ENCODE data around the gene ZBTB22.

DNA sequence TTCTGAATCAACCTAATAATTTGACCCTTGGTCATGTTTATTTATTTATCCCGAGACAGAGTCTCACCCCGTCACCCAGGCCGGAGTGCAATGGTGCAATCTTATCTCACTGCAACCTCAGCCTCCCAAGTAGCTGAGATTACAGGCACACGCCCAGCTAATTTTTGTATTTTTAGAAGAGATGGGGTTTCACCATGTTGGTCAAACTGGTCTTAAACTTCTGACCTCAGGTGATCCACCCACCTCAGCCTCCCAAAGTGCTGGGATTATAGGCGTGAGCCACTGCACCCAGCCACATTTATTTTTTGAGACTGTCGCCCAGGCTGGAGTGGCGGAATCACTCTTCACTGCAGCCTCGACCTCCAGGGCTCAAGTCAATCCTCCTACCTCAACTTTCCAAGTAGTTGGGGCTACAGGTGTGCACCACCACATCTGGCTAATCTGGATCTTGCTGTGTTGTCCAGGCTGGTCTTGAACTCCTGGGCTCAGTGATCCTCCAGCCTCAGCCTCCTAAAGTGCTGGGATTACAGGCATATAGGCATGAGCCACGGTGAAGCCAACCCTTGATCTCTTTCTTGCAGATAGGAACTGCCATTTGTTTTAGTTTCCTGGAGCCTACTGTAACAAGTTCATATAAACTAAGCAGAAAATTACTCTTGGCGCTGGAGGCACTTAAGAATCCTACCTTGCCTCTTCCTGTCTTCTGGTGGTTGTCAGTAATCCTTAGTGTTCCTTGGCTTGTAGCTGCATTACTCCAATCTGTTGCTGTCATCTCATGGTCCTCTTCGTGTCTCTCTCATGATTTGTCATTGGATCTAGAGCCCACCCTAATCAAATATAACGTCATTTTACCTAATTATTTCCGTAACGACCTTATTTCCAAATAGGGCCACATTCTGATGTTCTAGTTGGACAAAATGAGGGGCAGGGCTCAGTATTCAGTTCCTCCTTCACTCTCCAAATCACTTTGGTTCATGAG, 43.3 kb downstream of the ZBTB22 start:
- TF ChIP-seq, protein P1, sequence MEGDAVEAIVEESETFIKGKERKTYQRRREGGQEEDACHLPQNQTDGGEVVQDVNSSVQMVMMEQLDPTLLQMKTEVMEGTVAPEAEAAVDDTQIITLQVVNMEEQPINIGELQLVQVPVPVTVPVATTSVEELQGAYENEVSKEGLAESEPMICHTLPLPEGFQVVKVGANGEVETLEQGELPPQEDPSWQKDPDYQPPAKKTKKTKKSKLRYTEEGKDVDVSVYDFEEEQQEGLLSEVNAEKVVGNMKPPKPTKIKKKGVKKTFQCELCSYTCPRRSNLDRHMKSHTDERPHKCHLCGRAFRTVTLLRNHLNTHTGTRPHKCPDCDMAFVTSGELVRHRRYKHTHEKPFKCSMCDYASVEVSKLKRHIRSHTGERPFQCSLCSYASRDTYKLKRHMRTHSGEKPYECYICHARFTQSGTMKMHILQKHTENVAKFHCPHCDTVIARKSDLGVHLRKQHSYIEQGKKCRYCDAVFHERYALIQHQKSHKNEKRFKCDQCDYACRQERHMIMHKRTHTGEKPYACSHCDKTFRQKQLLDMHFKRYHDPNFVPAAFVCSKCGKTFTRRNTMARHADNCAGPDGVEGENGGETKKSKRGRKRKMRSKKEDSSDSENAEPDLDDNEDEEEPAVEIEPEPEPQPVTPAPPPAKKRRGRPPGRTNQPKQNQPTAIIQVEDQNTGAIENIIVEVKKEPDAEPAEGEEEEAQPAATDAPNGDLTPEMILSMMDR (IDR thresholded peaks at IDR 0.05): no peak
- TF ChIP-seq POLR2A (IDR thresholded peaks at IDR 0.05) (no peak), POLR2AphosphoS5 (IDR thresholded peaks at IDR 0.05) (no peak), EP300 (IDR thresholded peaks at IDR 0.05; ENCODE audit: low read depth) (no peak)

All from transverse colon (tissue), 4 donors.